AG09309 (cell line): ENCODE data around the gene GPS1.

ENCODE experiments used
- DNase-seq: peaks from one replicate; pipeline ENCODE4 v3.0.0-alpha.2; 2010; ENCODE audit warnings: low read depth
- H3K4me3 ChIP-seq: 2 replicates; pipeline ENCODE4 v1.5.1; 2011; ENCODE audit warnings: mild to moderate bottlenecking, low read depth, low read length, moderate library complexity; ENCODE audit not compliant: control insufficient read depth
- TF ChIP-seq, protein P1 (sequence below): IDR thresholded peaks from 2 replicates; pipeline ENCODE4 v1.5.1; 2011; ENCODE audit warnings: mild to moderate bottlenecking, low read depth, low read length, inconsistent platforms; ENCODE audit not compliant: insufficient read depth, control insufficient read depth; ENCODE audit errors: missing control alignments

Gene GPS1

DNA sequence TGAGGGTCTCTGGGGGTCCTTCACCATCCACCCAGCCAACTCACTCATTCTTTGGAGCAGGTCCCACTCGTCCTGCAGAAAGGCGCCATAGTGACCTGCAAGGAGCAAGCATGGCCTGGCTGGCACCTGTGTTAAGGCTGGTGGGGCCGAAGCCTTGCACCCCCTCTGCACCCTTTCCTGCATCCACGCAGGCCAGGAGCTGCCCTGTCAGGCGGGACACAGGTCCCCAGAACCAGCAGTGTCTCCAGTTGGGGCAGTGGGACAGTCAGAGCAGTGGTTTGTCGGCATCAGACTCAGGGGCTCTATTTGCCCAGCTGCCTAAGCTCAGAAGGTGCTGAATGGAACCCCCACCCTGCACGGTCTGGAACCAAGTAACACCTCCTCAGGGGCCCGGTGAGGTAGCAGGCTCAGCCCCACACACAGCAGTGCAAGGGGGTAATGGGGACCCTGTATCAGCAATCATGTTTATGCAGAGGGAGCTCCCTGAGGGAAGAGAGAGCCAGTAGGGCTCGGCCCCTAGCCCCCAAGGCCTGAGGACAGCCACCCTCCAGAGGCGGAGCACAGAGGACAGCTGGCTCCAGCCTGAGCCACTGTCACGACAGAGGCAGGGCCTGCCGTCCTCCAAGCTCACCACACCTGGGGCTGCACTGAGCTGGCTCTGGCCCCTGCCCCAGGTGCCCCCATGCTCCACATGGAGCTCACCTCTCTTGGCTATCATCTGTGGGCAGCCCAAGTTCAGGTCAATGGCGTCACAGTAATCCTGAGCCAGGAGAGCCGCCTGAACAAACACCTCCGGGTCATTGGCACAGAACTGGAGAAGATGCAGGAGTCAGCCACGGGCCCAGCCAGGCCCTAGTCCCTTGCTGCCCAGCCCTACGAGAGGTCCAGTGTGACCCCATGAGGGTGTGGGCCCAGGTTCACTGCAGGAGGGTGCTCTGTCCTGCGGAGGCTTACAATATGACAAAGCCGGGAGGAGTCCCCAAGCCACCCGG lies 12.0 kb downstream of the GPS1 start:
- H3K4me3 ChIP-seq: no peak overlapping the region; the same call in 1 of the 2 replicates
- TF ChIP-seq, protein P1, sequence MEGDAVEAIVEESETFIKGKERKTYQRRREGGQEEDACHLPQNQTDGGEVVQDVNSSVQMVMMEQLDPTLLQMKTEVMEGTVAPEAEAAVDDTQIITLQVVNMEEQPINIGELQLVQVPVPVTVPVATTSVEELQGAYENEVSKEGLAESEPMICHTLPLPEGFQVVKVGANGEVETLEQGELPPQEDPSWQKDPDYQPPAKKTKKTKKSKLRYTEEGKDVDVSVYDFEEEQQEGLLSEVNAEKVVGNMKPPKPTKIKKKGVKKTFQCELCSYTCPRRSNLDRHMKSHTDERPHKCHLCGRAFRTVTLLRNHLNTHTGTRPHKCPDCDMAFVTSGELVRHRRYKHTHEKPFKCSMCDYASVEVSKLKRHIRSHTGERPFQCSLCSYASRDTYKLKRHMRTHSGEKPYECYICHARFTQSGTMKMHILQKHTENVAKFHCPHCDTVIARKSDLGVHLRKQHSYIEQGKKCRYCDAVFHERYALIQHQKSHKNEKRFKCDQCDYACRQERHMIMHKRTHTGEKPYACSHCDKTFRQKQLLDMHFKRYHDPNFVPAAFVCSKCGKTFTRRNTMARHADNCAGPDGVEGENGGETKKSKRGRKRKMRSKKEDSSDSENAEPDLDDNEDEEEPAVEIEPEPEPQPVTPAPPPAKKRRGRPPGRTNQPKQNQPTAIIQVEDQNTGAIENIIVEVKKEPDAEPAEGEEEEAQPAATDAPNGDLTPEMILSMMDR: no peak
- no peak for DNase-seq

GRCh38 chr17:82064433-82065192 lies 12.9 kb downstream of the GPS1 start:
- TF ChIP-seq, protein P1: no peak
- DNase-seq: no peak
- peak overlapping the region; percentile 84 for H3K4me3 ChIP-seq

- TF ChIP-seq, protein P1: no peak
- H3K4me3 ChIP-seq: peak overlapping the region; percentile 84
- DNase-seq: no peak
These were observed 13.5 kb downstream of the GPS1 start for GRCh38 chr17:82065193-82065637.

DNA sequence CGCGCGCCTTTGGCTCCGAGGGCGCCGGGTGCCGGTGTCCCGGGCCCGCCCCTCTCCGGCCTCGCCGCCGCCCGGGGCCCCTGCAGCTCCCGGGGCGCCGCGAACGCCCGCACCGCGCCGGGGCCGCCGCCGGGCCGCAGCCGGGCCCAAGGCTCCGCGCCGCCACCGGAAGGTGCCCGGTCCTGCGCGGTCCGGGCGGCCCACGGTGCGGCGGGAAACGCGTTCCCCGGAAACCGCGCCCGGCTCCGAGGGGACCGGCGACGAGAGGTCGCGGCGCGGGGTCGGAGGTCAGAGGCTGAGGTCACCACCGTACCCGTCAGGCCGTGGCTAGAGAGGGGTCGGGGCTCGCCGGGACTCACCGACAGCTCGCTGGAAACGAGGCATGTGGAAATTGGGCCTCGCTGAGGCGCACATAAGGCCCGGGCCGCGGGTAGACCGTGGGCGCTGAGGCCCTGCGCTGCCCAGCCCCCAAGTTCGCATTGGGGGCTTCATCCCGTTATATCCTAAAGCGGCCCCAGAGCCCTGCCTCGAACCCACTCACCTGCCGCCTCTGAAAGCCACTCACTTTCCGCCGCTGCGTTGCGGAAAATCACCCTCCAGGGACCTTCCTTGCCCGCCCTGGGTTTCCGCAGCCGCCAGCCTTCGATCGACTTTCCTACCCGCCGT lies 14.1 kb downstream of the GPS1 start, which contains the start of gene DUS1L:
Gene DUS1L (minus strand): TSS at position 167 of the 666 bp plus-strand sequence. CDS start 745 bp downstream, outside the sequence.
- TF ChIP-seq, protein P1: no peak
- H3K4me3 ChIP-seq: peak within 1 kb of the TSS; percentile 84
- DNase-seq: no peak

- TF ChIP-seq, protein P1: no peak
- H3K4me3 ChIP-seq: no peak overlapping the region
- DNase-seq: no peak
These were observed 18.9 kb downstream of the GPS1 start for GRCh38 chr17:82070611-82071010.

DNA sequence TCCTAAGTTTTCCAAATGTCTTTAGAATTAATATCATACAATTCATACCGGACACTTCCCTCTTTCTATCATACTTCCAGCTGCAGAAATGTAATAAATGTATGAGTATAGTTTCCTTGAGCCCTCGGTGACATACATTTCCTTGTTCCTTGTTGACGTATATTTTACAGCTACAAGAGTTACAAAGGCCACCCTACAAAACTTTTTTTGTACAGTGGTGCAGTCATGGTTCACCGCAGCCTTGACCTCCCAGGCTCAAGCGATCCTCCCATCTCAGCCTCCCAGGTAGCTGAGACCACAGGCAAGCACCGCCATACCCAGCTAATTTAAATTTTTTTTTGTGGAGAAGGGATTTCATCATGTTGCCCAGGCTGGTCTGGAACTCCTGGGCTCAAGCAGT lies 21.1 kb downstream of the GPS1 start:
- no peak for DNase-seq
- H3K4me3 ChIP-seq: no peak overlapping the region
- TF ChIP-seq, protein P1: no peak
